ENCODE results near the gene JADE2.
"Not testable (repeated sequence)": the region's sequence is repeated elsewhere in the genome, so short reads cannot be mapped to it uniquely, and the experiment has no call there.

The JADE2 gene

DNA sequence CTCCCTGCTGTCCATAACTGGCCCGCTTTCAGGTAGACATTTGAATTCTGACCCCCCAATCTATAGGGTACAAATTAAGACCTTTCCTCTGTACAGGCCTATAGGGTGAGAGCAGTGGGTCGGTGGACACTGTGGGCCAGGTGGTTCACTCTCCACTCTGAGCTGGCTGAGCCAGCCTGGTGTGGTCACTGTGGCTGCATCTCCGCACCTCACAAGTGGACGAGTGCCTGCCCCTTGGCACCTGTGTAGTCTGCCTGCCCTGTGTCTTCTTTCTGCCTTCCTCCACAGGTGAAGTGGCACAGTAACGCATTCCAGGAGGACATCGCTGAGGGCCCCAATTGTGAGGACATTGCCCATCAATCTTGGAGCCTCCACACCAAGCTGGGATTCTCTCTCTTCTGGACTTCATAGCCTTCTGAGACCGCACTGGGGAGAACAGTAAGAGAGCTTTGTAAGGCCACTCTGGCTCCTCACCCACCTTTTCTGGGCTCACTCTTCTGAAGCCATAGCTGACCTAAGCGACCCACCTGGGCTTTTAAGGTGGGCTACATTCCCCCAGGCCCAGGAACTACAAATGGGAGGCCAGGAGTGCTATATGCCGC lies 33.5 kb upstream of the JADE2 start:
- no peak overlapping the region for H3K4me3 ChIP-seq (ENCODE audit: low read length)
- DNase-seq (ENCODE audit: low read depth) = no peak
- TF ChIP-seq, protein P1, sequence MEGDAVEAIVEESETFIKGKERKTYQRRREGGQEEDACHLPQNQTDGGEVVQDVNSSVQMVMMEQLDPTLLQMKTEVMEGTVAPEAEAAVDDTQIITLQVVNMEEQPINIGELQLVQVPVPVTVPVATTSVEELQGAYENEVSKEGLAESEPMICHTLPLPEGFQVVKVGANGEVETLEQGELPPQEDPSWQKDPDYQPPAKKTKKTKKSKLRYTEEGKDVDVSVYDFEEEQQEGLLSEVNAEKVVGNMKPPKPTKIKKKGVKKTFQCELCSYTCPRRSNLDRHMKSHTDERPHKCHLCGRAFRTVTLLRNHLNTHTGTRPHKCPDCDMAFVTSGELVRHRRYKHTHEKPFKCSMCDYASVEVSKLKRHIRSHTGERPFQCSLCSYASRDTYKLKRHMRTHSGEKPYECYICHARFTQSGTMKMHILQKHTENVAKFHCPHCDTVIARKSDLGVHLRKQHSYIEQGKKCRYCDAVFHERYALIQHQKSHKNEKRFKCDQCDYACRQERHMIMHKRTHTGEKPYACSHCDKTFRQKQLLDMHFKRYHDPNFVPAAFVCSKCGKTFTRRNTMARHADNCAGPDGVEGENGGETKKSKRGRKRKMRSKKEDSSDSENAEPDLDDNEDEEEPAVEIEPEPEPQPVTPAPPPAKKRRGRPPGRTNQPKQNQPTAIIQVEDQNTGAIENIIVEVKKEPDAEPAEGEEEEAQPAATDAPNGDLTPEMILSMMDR (conservative IDR thresholded peaks at IDR 0.05; ENCODE audit: low read length) = no peak

- TF ChIP-seq, protein P1 (conservative IDR thresholded peaks at IDR 0.05; ENCODE audit: low read length) = no peak
- no peak overlapping the region for H3K4me3 ChIP-seq (ENCODE audit: low read length)
- no peak for DNase-seq (ENCODE audit: low read depth)
These were observed 32.9 kb upstream of the JADE2 start for GRCh38 chr5:134492568-134492967.

GRCh38 chr5:134493461-134494055 lies 31.9 kb upstream of the JADE2 start:
- DNase-seq (ENCODE audit: low read depth) = no peak
- TF ChIP-seq, protein P1 (conservative IDR thresholded peaks at IDR 0.05; ENCODE audit: low read length) = no peak

GRCh38 chr5:134494780-134495179 lies 30.7 kb upstream of the JADE2 start:
- TF ChIP-seq, protein P1 (conservative IDR thresholded peaks at IDR 0.05; ENCODE audit: low read length) = no peak
- DNase-seq (ENCODE audit: low read depth) = no peak

More at GRCh38 chr5:134493461-134494055, 31.9 kb upstream of the JADE2 start:
- no peak overlapping the region for H3K4me3 ChIP-seq (ENCODE audit: low read length)

DNA sequence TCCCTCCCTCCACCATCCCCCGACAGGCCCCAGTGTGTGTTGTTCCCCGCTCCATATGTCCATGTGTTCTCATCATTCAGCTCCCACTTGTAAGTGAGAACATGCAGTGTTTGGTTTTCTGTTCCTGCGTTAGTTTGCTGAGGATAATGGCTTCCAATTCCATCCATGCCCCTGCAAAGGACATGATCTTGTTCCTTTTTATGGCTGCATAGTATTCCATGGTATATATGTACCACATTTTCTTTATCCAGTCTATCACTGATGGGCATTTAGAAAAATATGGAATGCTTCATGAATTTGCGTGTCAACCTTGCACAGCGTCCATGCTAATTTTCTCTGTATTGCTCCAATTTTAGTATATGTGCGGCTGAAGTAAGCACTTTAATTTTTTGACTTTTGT lies 25.6 kb upstream of the JADE2 start:
- not testable (repeated sequence) for H3K4me3 ChIP-seq (ENCODE audit: low read length); DNase-seq (ENCODE audit: low read depth)

More at GRCh38 chr5:134494780-134495179, 30.7 kb upstream of the JADE2 start:
- H3K4me3 ChIP-seq (ENCODE audit: low read length) = no peak overlapping the region

GRCh38 chr5:134500699-134501430 lies 24.6 kb upstream of the JADE2 start:
- DNase-seq (ENCODE audit: low read depth) = peak; percentile 8
- H3K4me3 ChIP-seq (ENCODE audit: low read length) = no peak overlapping the region
- TF ChIP-seq, protein P1 (conservative IDR thresholded peaks at IDR 0.05; ENCODE audit: low read length) = no peak

DNA sequence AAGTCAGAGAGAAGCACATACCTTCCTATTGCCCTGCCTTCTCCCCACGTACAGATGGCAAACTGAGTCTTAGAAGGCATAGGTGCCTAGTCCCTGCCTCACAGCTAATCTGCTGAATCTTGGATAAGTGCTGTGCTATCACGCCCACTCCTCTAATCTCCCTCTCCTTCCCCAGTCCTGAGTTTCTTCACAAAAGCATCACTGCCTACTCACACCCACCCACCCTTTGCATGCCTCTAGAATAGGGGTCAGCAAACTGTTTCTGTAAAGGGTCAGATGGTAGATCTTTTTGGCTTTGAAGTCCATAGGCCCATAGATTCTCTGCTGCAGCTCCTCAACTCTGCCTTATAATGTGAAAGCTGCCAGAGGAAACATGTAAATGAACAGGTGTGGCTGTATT lies 23.2 kb upstream of the JADE2 start:
- H3K4me3 ChIP-seq (ENCODE audit: low read length) = no peak overlapping the region
- no peak for DNase-seq (ENCODE audit: low read depth)
- TF ChIP-seq, protein P1 (conservative IDR thresholded peaks at IDR 0.05; ENCODE audit: low read length) = no peak

Data from AG10803 (cell line).